HepG2 (cell line): Measurements from ENCODE around the gene VWA3B. TPM values are rescaled to one million over a fixed set of nuclear protein-coding genes. Genes with fewer than 3 reads are reported as not detected.

Source experiments
- ARID4A ChIP-seq: sonication (generic); formaldehyde crosslinking; IDR thresholded peaks from 2 replicates; pipeline ENCODE4 v1.5.0; 2020; ENCODE audit warnings: mild to moderate bottlenecking, missing genetic modification reagents, borderline replicate concordance
- CEBPB ChIP-seq: IDR thresholded peaks from 2 replicates; pipeline ENCODE4 v1.6.1; 2011; ENCODE audit warnings: low read depth, low read length, improper control_type of control experiment, borderline replicate concordance
- EP300 ChIP-seq, 3 experiments: sonication (generic) in 1 of 3; formaldehyde crosslinking in 1 of 3; IDR thresholded peaks; 2 replicates each; pipeline versions ENCODE4 v1.5.1 to v1.6.1; 2011 to 2020; ENCODE audit warnings: low read depth in 2 of 3, low read length in 2 of 3, borderline replicate concordance in 1 of 3, improper control_type of control experiment in 1 of 3, mild to moderate bottlenecking in 1 of 3, missing genetic modification reagents in 1 of 3, moderate library complexity in 1 of 3
- GATAD2A ChIP-seq: IDR thresholded peaks from 2 replicates; pipeline ENCODE4 v1.6.1; 2016
- HNF4A ChIP-seq: sonication (generic); formaldehyde crosslinking; IDR thresholded peaks from 2 replicates; pipeline ENCODE4 v1.4.0; 2020; ENCODE audit warnings: missing genetic modification reagents
- MAZ ChIP-seq, 2 experiments: sonication (generic) in 1 of 2; formaldehyde crosslinking in 1 of 2; IDR thresholded peaks; 2 replicates each; pipeline versions ENCODE4 v1.5.0 to v1.6.1; 2012 to 2020; ENCODE audit warnings: low read depth in 2 of 2, mild to moderate bottlenecking in 2 of 2, borderline replicate concordance in 1 of 2, improper control_type of control experiment in 1 of 2, low read length in 1 of 2, missing genetic modification reagents in 1 of 2, moderate library complexity in 1 of 2
- MYC ChIP-seq: sonication (generic); formaldehyde crosslinking; IDR thresholded peaks from 2 replicates; pipeline ENCODE4 v1.9.0; 2021; ENCODE audit warnings: missing genetic modification reagents, borderline replicate concordance
- RXRB ChIP-seq: IDR thresholded peaks from 2 replicates; pipeline ENCODE4 v1.6.1; 2016; ENCODE audit warnings: borderline replicate concordance, missing genetic modification reagents, missing compliant biosample characterization
- SALL1 ChIP-seq: sonication (generic); formaldehyde crosslinking; IDR thresholded peaks from 2 replicates; pipeline ENCODE4 v1.8.0; 2022; ENCODE audit warnings: mild to moderate bottlenecking, missing genetic modification reagents
- ZFP36L2 ChIP-seq: sonication (generic); formaldehyde crosslinking; IDR thresholded peaks from 2 replicates; pipeline ENCODE4 v1.4.0; 2020; ENCODE audit warnings: missing genetic modification reagents
- ZFY ChIP-seq: sonication (generic); formaldehyde crosslinking; IDR thresholded peaks from 2 replicates; pipeline ENCODE4 v1.4.0; 2020; ENCODE audit warnings: missing genetic modification reagents
- ZMYM4 ChIP-seq: sonication (generic); formaldehyde crosslinking; IDR thresholded peaks from 2 replicates; pipeline ENCODE4 v1.8.1; 2023; ENCODE audit warnings: mild to moderate bottlenecking, missing genetic modification reagents
- ZNF333 ChIP-seq: sonication (generic); formaldehyde crosslinking; IDR thresholded peaks from 2 replicates; pipeline ENCODE4 v1.4.0; 2020; ENCODE audit warnings: mild to moderate bottlenecking, missing genetic modification reagents, borderline replicate concordance
- ZNF431 ChIP-seq: sonication (generic); formaldehyde crosslinking; IDR thresholded peaks from 2 replicates; pipeline ENCODE4 v1.9.0; 2022; ENCODE audit warnings: missing genetic modification reagents, low read depth, mild to moderate bottlenecking, borderline replicate concordance
- ZNF770 ChIP-seq: sonication (generic); formaldehyde crosslinking; IDR thresholded peaks from 2 replicates; pipeline ENCODE4 v1.5.0; 2020; ENCODE audit warnings: mild to moderate bottlenecking, missing genetic modification reagents
- polyA plus RNA-seq, 8 experiments: library from polyadenylated mRNA; depleted of rRNA in 3 of 8; stranded (reverse) in 7 of 8; unstranded in 1 of 8; fragments of >200 nt; fragmentation: Illumina TruSeq in 4 of 8; extraction: Trizol in 4 of 8; gene quantifications; 2 replicates each; pipeline versions ENCODE4 v1.2.1 to v1.2.3, GENCODE V29; 2011 to 2016; ENCODE audit warnings: low read depth in 4 of 8, missing spikeins in 1 of 8, mixed read lengths in 1 of 8; ENCODE audit not compliant: insufficient read depth in 1 of 8
- total RNA-seq, 5 experiments: library from RNA; depleted of rRNA; stranded (reverse); fragments of >200 nt; fragmentation: Illumina TruSeq; extraction: Trizol; gene quantifications; 2 replicates each; pipeline ENCODE4 v1.2.3, GENCODE V29; 2016; ENCODE audit warnings: low read depth in 1 of 5

VWA3B gene
- total and polyA plus RNA-seq, 2 of the 13 experiments (the other 11 are each of a cell fraction or from before 2014, with no cell fraction given): not detected

- TF ChIP-seq ZNF770 (CRISPR knock-in tag): peak; percentile 64
- peak in 1 of 2 experiments; percentile 53; a peak in 1 of 4 replicates for TF ChIP-seq EP300 (IDR thresholded peaks at IDR 0.05; ENCODE audit: low read depth in 2 of 2, low read length in 2 of 2)
- TF ChIP-seq EP300 (CRISPR knock-in tag; IDR thresholded peaks at IDR 0.05; ENCODE audit: borderline replicate concordance): no peak
- TF ChIP-seq RXRB (CRISPR knock-in tag): peak; percentile 31; the same call in 1 of the 2 replicates
- TF ChIP-seq ZFY (CRISPR knock-in tag): peak; percentile 53
- TF ChIP-seq ZFP36L2 (CRISPR knock-in tag): no peak
- no peak for TF ChIP-seq ZNF431 (CRISPR knock-in tag)
- peak; percentile 36; the same call in 1 of the 2 replicates for TF ChIP-seq SALL1 (CRISPR knock-in tag)
- 0 out of 2 replicates have a peak, but pooled peaks have one; percentile 14 for TF ChIP-seq MYC (CRISPR knock-in tag)
- peak; percentile 72; the same call in 1 of the 2 replicates for TF ChIP-seq CEBPB
- TF ChIP-seq MAZ (IDR thresholded peaks at IDR 0.05; ENCODE audit: borderline replicate concordance, low read depth, low read length): no peak
- 0 out of 2 replicates have a peak, but pooled peaks have one; percentile 24 for TF ChIP-seq MAZ (CRISPR knock-in tag; IDR thresholded peaks at IDR 0.05; ENCODE audit: low read depth)
- 0 out of 2 replicates have a peak, but pooled peaks have one; percentile 10 for TF ChIP-seq ARID4A (CRISPR knock-in tag)
- TF ChIP-seq GATAD2A (CRISPR knock-in tag): peak; percentile 62
- no peak for TF ChIP-seq ZNF333 (CRISPR knock-in tag)
- TF ChIP-seq HNF4A: peak; percentile 52; the same call in 1 of the 2 replicates
- TF ChIP-seq ZMYM4 (CRISPR knock-in tag): peak; percentile 50; the same call in 1 of the 2 replicates
Measured at GRCh38 chr2:98295275-98295674, 208.3 kb downstream of the VWA3B start (continued).
